ENCODE measurements around the gene CASP12. TPM values are rescaled to one million over a fixed set of nuclear protein-coding genes. Genes with fewer than 3 reads are reported as not detected.

Gene CASP12
- total RNA-seq, 1 donor from 2014 or later: 6.5 TPM

DNA sequence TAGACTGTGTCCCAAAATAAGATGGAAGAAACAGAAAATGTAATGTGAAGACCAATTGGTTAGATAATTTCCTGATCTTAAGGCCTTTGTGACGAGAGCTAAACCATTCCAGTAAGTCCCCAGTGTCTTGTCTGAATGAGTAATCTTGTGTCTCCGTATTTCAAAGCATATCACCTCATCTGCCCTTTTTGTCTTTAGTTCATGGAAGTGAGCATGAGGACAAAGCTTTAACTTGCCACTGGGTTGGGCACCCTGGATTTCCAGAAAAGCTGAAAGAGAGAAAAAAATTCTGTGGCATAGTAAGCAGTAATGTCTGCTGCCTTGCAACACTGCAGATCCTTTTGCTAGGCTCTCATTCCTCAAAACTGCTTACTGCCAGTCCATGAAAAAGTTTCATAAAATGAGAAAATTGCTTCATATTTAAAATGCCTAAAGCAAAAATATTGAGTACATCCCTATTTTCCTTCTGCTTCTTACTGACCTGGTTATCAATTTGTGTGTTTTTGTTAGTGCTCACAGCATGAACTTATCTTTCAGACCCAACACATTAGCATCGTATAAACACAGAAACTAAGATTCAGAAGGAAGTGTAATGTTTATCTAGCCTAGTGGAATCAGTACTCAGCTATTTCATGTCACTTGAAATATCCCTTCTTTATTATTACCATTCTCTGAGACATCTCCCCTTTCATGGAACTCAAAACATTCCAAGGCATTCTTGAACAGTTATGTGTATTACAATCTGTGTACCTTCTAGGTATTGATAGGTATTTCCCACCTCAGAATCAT is 5.3 kb downstream of the CASP12 start:
- DNase-seq (ENCODE audit: low read depth in 2 of 2): peak in 1 of 2 donors; percentile 72

DNA sequence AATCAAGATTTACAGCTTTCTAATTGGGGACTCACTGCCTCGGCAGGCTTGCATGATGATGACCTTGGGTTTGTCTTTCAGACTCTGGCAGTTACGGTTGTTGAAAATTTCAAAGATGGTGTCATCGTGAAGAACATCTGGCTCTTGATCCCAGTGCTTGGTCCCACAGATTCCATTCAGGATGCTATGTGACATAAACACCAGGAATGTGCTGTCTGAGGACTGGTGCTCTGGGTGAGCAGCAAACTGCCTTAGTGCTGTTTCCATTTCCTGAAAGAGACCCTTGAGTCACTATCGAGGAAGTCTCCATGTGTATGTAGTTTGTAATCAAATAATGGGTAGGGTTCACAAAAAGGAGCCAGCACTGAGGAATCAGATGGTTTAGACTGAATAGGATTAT is 7.1 kb downstream of the CASP12 start:
- DNase-seq (ENCODE audit: low read depth in 2 of 2): peak in 1 of 2 donors; percentile 76

DNA sequence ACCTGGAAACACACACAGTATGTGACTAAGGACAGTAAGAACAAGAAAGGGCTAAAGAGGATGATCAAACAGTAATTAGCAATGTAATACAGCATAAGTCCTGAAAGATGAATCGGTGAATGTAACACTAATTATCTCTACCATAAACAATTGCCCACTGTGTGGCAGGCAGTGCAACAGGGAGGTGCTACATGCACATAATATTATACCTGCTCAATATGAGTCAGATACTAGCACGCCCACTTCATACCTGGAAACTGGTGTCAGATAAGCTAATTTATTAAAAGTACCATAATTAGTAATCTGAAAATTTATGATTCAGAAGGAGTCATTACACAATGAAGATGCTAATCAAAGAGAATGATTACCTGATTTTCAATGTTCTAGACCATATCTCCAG is 14.9 kb downstream of the CASP12 start:
- no peak for DNase-seq (ENCODE audit: low read depth in 2 of 2)

GRCh38 chr11:104881117-104881794 is 17.0 kb downstream of the CASP12 start:
- no peak for DNase-seq (ENCODE audit: low read depth in 2 of 2)

DNA sequence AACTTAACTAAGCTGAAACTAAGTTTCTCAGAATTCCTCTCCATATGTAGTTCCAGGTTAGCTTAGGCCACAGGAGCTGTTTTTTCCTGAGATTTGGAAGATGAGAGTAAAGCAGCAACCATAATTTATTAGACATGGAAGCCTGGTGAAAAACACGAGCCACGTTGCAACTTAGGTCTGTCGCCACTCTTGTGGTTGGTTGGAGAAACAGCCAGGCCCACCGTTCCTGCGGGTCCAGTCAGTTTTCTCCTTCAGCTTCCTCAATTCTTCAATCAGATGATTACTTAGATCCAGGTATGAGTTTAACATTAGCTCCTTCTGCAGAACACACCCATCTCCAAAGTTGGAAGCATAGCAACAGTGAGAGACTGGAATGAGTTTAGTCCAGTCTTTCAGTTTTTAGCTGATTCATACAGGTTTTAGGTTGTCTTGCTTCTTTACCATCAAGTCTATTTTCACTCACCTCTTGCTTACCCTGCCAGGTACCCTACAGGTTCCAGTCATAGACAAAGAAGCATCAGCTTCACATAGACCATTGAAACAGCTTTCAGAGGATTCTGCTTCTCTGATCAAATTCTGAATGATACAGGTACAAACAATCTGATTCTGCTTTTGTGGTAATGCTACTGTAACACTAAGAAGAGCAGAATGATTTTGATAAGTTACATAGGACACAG is 18.6 kb downstream of the CASP12 start:
- DNase-seq (ENCODE audit: low read depth in 2 of 2): no peak

DNA sequence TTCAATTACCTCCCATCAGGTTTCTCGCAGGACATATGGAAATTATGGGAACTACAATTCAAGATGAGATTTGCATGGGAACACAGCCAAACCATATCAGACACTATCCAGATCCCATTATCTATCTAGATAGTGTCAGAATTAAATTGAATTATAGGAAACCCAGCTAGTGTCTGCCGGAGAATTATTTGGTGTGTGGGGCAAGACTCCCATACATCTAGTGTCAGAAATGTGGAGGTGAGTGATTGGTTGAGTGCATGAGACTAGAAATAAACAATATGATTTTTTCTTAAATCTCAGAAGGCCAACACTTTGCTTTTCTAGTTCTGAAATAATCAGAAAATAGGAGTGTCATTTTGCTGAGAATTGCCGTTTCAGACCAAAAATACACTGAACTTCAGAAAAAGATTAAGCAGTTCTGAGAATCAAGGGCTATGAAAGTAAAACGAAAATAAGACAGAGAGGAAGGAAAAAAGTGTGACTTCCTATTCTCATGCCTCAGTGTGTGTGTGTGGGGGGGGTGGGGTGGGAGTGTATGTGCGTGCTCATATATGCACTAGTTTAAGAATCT is 21.3 kb downstream of the CASP12 start:
- no peak for DNase-seq (ENCODE audit: low read depth in 2 of 2)

GRCh38 chr11:104876324-104876723 is 21.9 kb downstream of the CASP12 start:
- no peak for DNase-seq (ENCODE audit: low read depth in 2 of 2)

DNA sequence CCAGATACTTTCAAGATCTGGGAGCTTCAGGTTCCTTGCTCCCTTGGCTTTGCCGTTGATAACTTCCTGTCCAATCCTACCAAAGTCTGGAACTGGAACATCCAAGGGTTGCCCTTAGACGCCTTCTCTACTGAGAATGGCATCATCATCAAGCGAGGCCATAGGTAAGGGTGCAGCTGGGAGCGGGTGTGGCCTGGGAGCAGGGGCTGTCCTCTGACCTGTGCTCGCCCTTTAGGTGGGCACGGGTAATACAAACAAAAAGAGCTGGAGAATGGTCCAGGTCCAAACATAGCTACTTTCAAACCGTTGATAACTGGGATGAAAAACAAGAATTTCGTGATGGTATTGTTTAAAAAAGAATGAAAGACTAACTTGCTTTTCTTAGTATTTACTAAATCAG is 25.0 kb downstream of the CASP12 start:
- no peak for DNase-seq (ENCODE audit: low read depth in 2 of 2)

DNA sequence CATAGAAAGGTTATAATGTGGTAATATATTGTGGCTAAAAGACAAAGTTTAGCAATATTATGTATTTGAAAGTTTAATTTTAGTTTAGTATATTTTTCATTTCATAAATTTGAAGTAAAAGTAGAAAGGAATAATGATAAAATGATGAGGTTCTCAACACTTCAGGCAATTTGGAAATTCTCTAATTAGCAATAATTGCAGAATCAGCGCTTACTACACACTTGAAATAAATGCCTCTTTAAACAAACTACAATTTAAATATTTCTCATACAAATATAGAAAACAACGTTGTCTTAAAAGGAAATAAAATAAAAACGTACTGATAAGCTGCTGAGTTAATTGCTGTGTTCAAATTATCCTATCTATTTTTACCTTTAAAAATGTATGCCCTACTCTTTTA is 25.9 kb downstream of the CASP12 start:
- no peak for DNase-seq (ENCODE audit: low read depth in 2 of 2)

- DNase-seq (ENCODE audit: low read depth in 2 of 2): no peak
These were observed 27.4 kb downstream of the CASP12 start for GRCh38 chr11:104870910-104871309.

- DNase-seq (ENCODE audit: low read depth in 2 of 2): no peak
These were observed 31.4 kb downstream of the CASP12 start for GRCh38 chr11:104866815-104867214.

- DNase-seq (ENCODE audit: low read depth in 2 of 2): no peak
These were observed 39.1 kb downstream of the CASP12 start for GRCh38 chr11:104858882-104859775.

DNA sequence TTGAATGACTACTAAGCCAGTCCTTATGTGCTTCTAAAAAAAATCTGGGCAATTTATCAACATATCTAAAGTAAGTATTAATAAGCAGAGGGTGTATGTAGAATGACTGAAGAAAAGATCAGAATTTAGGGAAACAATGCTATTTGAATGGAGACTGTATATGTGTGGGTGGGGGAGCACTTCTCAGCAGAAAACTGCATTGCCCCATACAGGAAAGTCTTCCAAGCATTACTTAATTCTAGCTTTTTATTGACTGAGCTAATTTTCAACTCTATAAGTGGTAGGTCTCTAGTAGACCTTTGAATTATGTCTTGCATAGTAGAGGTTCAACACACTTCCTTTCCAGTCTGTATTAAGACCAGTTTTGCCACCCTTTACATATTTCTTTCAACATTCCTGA is 41.7 kb downstream of the CASP12 start:
- DNase-seq (ENCODE audit: low read depth in 2 of 2): no peak

DNA sequence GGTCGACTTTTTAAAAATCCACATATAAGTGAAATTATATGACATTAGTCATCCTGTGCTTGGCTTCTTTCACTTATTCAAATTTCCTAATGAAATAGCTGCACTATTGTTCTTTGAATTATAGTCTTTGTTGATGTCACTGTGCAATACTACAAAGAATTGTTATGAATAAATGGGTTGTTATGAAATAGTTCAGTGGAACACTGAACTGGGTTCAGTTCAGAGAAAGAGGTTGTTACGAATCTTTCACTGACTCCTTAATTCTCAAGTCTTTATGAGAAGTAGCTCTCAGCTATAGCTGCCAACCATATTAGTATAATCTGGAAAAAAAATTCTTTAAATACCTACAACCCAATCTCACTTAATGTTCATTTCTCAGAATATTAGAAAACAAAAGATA is 42.3 kb downstream of the CASP12 start:
- DNase-seq (ENCODE audit: low read depth in 2 of 2): no peak

GRCh38 chr11:104853276-104853675 is 45.0 kb downstream of the CASP12 start:
- no peak for DNase-seq (ENCODE audit: low read depth in 2 of 2)

DNA sequence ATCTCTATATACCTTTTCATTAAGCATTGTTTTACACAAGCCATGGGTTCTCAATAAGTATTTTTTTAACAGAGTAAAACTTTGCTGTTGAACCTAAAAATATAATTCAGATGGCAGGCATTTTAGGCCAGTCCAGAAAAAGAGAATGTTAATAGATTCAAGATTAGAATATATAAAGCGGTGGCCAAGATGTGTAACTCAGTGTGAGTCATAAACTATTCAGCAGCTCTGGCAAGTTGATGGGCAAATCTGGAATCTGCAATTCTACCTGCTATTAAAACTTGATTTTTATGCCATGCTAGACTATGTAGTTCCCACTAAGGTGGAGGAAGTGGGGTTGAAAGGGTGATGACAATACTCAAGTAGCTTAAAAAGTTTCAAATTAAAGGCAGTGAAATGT is 45.4 kb downstream of the CASP12 start:
- DNase-seq (ENCODE audit: low read depth in 2 of 2): no peak

- no peak for DNase-seq (ENCODE audit: low read depth in 2 of 2)
These were observed 52.0 kb downstream of the CASP12 start for GRCh38 chr11:104846216-104846615.

- no peak for DNase-seq (ENCODE audit: low read depth in 2 of 2)
These were observed 53.8 kb downstream of the CASP12 start for GRCh38 chr11:104844451-104844850.

DNA sequence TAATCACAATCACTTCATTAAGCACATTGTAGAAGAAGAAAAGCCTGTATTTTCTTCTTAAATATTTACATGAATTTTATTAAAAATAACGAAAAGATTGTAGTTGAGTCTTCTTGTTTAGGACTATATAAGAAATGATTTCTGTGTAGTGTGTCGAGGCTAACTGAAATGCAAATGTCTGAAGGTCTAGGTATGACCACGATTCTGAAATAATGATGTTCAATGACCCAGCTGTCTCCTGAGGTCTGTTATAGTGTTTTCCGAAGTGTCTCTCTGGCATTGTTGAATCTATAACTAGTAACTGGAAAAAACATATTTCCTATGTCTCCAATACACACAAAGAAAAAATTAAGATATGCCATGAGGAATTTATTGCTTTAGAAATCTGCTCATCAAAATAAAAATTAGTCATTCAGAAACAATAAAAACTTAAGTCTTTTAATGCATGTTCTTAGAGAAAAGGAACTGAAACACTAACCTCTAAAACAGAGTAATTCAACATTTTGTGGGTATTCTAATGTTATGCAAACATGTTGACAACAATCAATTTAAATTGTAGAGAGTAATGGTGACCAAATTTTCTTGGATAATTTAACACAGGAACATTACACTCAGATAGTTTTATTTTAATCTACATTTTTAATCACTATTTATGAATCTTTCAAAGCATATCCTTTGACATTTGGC is 55.0 kb downstream of the CASP12 start:
- DNase-seq (ENCODE audit: low read depth in 2 of 2): no peak

DNA sequence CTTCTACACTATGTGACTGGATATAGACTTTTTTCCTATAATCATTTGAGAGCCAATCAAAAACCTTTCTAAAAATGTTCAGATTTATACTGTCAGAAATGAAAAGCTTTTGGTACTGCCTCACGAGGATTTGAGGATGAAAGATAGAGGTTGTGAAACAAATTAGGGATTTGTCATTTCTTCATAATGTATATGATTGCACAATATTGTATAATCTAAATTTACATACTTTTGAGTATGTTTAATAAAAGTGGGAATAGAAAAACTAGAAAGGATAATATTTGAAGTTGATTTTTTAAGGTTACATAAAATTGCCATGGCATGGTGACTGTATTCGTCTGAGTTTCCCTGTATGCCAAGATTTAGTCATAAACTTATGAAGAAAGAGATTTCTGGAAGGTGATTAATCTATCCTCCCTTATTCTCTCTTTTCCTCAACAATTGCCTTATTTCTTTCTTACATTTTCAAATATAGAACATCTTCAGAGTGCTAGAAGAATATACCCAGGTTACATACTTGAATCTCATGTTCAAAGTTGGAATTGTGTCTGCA is 56.2 kb downstream of the CASP12 start:
- DNase-seq (ENCODE audit: low read depth in 2 of 2): no peak

Data from dermis microvascular lymphatic vessel endothelial cell (primary cell).